Measurements from ENCODE around the gene NTMT1. TPM values are rescaled to one million over a fixed set of nuclear protein-coding genes. Genes with fewer than 3 reads are reported as not detected.

NTMT1 gene
- total RNA-seq, 6 donors from 2014 or later: 15.0 to 37.7 (median 23.6) TPM

DNA sequence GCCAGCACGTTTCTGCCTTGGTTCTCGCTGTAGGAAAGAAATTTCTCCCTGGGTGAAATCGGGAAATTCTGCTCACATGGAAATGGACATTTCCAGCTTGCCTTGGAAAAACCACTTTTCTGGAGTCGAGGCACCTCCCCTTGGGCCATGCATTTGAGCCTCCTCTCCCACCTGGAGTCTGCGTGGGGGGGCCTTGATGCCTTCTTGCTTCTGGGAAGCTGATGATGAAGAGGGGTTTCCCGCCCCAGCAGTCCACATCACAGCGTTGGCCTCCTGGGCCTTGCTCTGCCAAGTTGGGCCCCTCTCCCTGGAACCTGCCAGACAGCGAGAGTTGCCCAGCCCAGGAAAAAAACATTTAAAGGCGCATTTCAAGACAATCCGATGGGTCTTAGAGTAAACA lies 17.7 kb downstream of the NTMT1 start:
- 89 to 90% methylated on average over 8 to 10 of the region's 10 CpGs for WGBS, 2 donors
- ATAC-seq (ENCODE audit: low FRiP score in 2 of 2): no peak
- TF ChIP-seq, protein P1, sequence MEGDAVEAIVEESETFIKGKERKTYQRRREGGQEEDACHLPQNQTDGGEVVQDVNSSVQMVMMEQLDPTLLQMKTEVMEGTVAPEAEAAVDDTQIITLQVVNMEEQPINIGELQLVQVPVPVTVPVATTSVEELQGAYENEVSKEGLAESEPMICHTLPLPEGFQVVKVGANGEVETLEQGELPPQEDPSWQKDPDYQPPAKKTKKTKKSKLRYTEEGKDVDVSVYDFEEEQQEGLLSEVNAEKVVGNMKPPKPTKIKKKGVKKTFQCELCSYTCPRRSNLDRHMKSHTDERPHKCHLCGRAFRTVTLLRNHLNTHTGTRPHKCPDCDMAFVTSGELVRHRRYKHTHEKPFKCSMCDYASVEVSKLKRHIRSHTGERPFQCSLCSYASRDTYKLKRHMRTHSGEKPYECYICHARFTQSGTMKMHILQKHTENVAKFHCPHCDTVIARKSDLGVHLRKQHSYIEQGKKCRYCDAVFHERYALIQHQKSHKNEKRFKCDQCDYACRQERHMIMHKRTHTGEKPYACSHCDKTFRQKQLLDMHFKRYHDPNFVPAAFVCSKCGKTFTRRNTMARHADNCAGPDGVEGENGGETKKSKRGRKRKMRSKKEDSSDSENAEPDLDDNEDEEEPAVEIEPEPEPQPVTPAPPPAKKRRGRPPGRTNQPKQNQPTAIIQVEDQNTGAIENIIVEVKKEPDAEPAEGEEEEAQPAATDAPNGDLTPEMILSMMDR (IDR thresholded peaks at IDR 0.05): no peak
- TF ChIP-seq EP300 (IDR thresholded peaks at IDR 0.05) (no peak), POLR2AphosphoS5 (IDR thresholded peaks at IDR 0.05) (no peak), POLR2A (IDR thresholded peaks at IDR 0.05) (no peak)
- Histone ChIP-seq H3K27me3 (no peaks in the 10 kb centered on the region), H3K4me3 (no peak overlapping the region), H3K9me3 (no peaks in the 10 kb centered on the region), H3K4me1 (peaks cover 20 to 29% (median 23%) of the 10 kb centered on the region in 4 donors), H3K27ac (no peak overlapping the region), H3K36me3 (peaks cover 4 to 8% (median 7%) of the 10 kb centered on the region in 4 donors)
- no peak for DNase-seq

DNA sequence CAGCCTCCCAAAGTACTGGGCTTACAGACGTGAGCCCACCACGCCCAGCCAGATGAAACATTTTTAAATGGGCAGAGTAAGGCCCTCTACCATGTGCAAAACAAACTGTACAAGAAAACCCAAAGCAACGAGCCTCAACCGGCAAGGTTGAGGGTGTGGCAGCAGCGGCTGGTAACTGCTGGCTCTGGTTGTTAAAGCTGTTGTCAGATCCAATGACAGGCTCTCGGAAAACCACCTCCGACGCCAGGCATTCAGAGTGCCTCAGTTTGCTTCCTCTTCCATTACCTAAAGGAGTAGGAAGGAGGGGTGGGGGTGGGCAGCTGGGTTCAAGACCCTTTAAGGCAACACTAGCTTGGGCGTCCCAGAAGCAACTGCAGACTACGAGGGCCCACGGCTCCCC lies 18.4 kb downstream of the NTMT1 start:
- TF ChIP-seq EP300 (IDR thresholded peaks at IDR 0.05): no peak
- TF ChIP-seq POLR2A (IDR thresholded peaks at IDR 0.05): no peak
- no peak for TF ChIP-seq POLR2AphosphoS5 (IDR thresholded peaks at IDR 0.05)
- TF ChIP-seq, protein P1 (IDR thresholded peaks at IDR 0.05): no peak
- ATAC-seq (ENCODE audit: low FRiP score in 2 of 2) (no peak), DNase-seq (no peak)
- no peaks in the 10 kb centered on the region for H3K9me3 ChIP-seq
- peaks cover 0 to 2% (median under 1%) of the 10 kb centered on the region in 4 donors for H3K36me3 ChIP-seq
- H3K4me3 ChIP-seq: no peak overlapping the region
- no peaks in the 10 kb centered on the region for H3K27me3 ChIP-seq
- peaks cover 20 to 28% (median 23%) of the 10 kb centered on the region in 4 donors for H3K4me1 ChIP-seq
- 71 to 79% methylated on average over 11 of the region's 11 CpGs for WGBS, 2 donors
- H3K27ac ChIP-seq: no peak overlapping the region

DNA sequence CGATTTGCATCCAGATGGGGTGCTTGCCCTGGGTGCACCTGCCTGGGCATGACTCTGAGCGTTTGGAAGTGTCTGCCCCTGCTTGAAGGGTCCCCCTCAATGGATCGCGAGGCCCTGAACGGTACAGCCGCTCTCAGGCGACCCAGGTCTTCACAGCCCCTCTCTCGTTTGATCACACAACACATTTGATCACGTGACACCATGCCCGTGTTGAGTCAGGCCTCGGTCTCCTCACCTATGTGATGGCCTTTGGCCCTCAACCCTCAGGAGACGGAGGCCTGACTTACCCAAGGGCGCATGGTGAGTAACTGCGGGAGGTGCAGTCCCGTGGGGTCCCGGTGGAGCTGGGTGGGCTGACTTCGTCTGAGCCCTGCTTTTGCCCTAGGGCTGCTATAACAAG lies 18.9 kb downstream of the NTMT1 start:
- Histone ChIP-seq H3K9me3 (no peaks in the 10 kb centered on the region), H3K27ac (no peak overlapping the region), H3K4me3 (no peak overlapping the region), H3K4me1 (peaks cover 17 to 23% (median 20%) of the 10 kb centered on the region in 4 donors), H3K36me3 (no peaks in the 10 kb centered on the region), H3K27me3 (no peaks in the 10 kb centered on the region)
- DNase-seq (no peak), ATAC-seq (ENCODE audit: low FRiP score in 2 of 2) (no peak)
- WGBS, 2 donors: 77 to 81% methylated on average over 10 to 14 of the region's 17 CpGs
- TF ChIP-seq, protein P1 (IDR thresholded peaks at IDR 0.05): no peak
- no peak for TF ChIP-seq POLR2A (IDR thresholded peaks at IDR 0.05)
- TF ChIP-seq POLR2AphosphoS5 (IDR thresholded peaks at IDR 0.05): no peak
- no peak for TF ChIP-seq EP300 (IDR thresholded peaks at IDR 0.05)

DNA sequence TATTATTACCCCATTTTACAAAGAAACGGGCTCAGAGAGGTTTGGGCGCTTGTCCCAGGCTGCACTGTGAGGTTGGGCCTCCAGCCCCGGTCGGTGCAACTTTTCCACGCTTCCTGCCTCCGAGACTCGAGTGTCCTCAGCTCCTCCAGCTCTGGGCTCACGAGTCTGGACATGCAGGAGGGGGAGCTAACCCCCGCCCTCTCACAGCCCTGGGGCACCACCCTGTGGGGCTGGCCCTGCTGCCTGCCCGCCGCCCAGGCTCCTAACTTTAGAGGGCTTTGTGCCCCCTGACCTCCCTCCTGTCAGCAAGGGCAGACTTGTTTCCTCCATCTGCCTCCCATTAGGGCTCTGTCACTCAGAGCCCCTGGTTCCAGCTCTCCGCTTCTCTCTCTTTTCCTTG lies 20.3 kb downstream of the NTMT1 start:
- Histone ChIP-seq H3K4me3 (no peak overlapping the region), H3K27ac (no peak overlapping the region), H3K9me3 (no peaks in the 10 kb centered on the region), H3K27me3 (no peaks in the 10 kb centered on the region), H3K36me3 (no peaks in the 10 kb centered on the region), H3K4me1 (peaks cover 3 to 9% (median 7%) of the 10 kb centered on the region in 4 donors)
- DNase-seq: no peak
- ATAC-seq (ENCODE audit: low FRiP score in 2 of 2): no peak
- TF ChIP-seq POLR2A (IDR thresholded peaks at IDR 0.05) (no peak), EP300 (IDR thresholded peaks at IDR 0.05) (no peak), POLR2AphosphoS5 (IDR thresholded peaks at IDR 0.05) (no peak)
- TF ChIP-seq, protein P1 (IDR thresholded peaks at IDR 0.05): no peak
- WGBS, 2 donors: 64 to 80% methylated on average over 5 to 12 of the region's 12 CpGs

DNA sequence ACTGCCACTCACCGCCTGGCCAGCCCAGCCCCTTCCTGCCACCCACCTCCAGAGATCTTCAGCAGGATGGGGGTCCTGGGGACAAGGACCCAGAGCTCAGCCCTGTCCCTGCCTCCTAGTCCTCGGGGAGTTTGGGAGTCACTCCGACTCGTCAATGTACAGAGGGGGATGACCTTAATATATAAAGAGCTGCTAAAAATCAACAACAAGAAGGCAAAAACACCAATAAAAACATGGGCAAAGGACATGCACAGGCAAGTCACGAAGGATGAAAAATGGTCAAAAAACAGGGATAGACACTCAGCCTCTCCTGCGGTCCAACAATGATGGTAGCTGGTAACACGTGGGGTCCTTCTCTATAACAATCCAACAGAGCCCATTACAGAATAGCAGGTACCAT lies 20.7 kb downstream of the NTMT1 start:
- no peaks in the 10 kb centered on the region for H3K36me3 ChIP-seq
- no peak for DNase-seq
- TF ChIP-seq POLR2A (IDR thresholded peaks at IDR 0.05): no peak
- TF ChIP-seq POLR2AphosphoS5 (IDR thresholded peaks at IDR 0.05): no peak
- TF ChIP-seq, protein P1 (IDR thresholded peaks at IDR 0.05): no peak
- TF ChIP-seq EP300 (IDR thresholded peaks at IDR 0.05): no peak
- H3K27me3 ChIP-seq: no peaks in the 10 kb centered on the region
- no peaks in the 10 kb centered on the region for H3K9me3 ChIP-seq
- no peak overlapping the region for H3K4me3 ChIP-seq
- H3K4me1 ChIP-seq: peaks cover 3 to 5% (median 4%) of the 10 kb centered on the region in 4 donors
- 82 to 89% methylated on average over 7 of the region's 7 CpGs for WGBS, 2 donors
- no peak overlapping the region for H3K27ac ChIP-seq
- no peak for ATAC-seq (ENCODE audit: low FRiP score in 2 of 2)
